Measurements from ENCODE around the gene ME1.

The ME1 gene

DNA sequence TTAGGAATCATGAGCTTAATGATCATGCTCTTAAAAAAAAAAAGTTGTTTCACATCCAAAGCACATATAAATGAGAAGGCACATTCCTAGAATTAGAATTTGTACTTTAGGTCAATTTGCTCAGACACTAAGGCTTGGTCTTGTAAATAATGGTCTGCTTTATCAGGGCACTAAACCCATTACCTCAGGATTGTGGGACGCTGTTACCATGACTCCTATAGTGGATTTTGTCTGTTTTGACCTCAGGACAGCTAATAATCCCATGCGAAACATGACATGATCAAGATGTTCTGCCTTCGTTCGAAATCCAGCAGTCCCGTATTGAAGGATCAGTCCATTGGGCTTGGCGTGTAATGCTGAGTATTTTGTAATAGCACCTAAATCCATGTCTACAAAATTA lies 240.2 kb downstream of the ME1 start:
- no peak for DNase-seq (ENCODE audit: low spot score)

DNA sequence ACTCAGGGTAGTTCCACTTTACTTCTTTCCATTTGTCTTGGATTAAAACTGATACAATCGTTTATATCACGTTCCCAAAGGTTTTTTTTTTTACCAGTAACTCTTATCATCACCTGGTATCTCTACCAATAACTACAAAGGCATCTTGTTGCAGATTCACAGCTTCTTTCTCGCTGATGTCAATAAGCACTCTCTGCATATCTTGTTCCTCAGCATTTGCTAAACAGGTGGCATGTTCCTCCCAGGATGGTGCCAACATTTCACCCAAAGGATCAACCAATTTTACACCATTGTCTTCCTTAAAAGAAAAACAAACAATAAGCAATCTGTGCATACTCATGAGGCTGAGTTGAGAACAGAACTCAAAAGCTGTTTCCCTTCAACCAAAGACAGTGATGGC lies 242.3 kb downstream of the ME1 start:
- no peak for DNase-seq (ENCODE audit: low spot score)

DNA sequence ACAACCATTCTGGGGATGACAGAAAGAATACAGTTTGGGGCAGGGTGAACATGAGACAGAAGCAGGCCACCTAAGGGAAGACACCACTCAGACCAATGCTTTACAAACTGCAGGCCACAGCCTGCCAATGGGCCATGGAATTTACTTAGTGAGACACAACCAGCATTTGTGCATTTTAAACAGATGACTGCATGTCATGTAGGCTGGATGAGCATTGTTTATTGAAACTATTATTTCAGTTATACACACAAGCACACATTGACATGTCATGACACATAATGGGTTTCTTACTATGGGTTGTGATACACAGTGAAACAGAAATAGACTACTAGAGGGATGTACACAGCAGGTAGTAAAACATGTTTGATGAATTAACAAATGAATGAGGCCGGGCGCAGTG lies 245.8 kb downstream of the ME1 start:
- no peak for DNase-seq (ENCODE audit: low spot score)

DNA sequence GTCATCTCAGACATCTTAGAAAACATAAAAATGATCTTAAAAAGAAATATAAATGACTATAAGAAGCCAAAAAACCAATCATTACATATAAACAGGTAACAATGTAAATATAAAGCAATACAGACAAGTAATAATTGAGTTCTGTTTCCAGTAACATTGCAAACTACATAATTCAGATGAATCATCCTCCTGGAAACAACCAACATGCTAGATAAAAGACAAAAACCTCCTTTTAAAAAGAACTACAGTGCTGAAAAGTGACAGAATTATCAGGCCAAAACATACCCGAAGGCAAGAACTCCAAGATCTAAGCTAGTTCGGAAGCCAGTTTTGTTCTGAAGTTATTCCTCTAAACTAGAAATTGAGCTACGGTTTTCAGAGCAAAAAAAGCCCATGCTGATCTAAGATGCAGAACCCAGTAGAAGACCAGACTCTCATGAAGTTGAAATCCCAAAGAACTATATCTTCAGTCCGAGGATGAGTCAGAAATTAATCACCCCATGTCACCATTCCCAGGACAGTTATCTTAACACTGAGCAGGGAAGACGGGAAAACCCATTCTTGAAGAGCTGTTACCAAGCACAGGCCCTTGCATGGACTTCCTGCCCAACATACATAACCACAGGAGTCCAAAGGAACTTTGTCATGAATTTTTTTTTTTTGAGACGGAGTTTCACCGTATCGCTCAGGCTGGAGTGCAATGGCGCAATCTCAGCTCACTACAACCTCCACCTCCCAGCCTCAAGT lies 247.6 kb downstream of the ME1 start:
- no peak for DNase-seq (ENCODE audit: low spot score)

DNA sequence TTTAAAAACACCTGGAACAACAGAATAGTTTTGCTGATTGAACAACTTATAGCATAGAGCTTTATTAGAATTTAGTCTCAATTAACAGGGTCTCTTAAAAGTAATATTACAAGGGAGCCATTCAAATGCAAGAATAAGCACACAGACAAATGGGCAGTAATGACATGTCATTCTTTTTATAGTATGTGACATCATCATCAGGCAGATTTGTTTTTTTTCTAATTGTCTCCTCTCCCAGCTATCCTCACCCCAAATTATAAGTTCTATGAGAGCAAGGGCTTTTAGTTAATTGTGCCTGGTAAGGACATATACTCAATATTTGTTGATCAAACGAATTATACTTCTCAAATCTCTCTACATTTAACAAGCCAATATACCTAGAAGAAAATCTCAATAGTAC lies 248.7 kb downstream of the ME1 start:
- no peak for DNase-seq (ENCODE audit: low spot score)

DNA sequence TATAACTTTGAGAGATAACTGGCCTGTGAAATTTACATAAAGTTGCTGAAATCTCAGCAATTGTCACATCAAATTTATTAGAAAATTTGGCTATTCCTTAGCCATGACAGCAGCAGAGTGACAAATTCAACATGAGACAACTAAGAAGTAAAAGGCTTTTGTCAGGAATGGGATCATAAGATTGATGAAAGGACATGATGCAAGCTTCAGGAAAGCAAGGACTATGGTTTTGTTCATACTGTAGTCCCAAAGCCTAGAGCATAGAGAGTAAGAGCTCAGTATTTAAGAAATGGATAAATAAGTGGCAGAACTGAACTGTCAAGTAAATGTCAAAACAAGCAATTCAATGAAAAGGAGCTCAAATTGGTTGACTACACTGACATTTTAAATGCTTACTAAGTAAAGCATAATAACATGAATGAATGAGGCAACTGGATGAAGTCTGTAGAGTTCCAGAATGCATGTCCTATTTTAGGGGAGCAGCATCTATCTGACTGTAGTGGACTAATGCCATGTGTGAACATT lies 250.4 kb downstream of the ME1 start:
- DNase-seq (ENCODE audit: low spot score): no peak

DNA sequence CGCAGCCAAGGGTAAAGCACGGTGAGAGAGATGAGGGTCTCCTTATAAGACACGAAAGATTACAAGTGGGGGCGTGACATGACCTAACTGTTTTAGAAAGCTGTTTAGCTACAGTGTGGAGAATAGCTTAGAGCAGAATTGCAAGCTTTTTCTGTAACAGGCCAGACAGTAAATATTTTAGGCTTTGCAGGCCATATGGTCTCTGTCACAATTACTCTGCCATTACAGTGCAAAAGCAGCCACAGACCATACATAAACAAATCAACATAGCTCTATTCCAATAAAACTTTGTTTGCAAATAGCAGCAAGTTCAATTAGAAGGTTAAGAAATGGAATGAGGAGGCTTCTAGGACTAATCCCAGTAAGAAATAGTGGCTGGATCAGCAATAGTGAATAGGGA lies 254.6 kb downstream of the ME1 start:
- DNase-seq (ENCODE audit: low spot score): no peak

DNA sequence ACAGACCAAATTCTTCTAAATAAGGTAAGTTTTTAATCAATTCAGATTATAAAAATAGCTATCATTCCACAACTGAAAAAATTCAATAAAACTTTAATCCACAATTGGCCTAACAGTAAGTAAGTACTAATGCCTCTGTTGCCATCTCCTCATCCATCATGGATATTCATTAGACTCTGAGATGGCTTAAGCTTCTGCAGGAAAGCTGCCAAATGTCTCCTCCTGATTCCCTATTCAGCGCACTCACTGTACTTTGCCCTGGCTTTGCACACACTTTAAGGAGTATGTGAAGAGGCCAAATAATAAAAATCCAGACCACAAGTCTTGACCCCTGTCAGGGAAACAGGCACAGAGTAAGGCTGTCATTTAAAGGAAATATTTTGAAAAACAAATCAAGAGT lies 261.3 kb downstream of the ME1 start:
- DNase-seq (ENCODE audit: low spot score): no peak

DNA sequence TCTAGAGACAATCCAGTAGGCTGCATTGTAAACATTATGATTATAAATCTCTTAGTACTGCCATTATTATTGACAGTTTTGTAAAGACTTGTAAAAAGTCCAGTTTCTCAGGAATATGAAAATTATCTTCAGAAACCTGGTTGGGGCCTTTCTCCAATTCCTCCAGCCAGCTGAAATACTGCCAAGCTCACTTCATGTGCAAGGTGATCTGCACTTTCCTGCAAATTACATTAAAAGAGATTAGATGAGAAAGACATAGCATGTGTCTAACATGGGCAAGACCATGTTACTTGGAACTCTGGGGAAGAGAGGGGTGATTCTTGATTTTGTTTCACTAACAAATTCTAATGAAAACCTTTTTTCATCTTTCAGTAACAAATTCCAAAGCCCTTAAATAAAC lies 261.7 kb downstream of the ME1 start:
- DNase-seq (ENCODE audit: low spot score): no peak

DNA sequence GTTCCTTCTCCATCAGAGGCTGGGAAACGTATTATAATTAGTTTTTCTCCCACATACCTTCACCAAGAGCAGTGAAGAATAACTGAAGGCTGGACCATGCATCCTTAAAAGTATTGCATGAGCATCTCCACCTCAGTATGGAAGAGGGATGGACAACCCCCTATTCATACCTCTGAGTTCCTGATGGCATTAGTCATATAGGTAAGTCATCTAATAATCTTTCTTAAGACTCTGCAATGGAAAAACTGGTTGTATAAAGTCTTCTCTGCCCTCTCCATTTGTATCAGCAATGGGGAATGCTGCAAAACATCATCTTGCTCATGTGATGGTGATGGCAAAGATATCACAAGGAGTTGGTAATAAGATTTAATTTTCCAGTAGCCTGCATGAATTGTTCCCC lies 262.3 kb downstream of the ME1 start:
- DNase-seq (ENCODE audit: low spot score): no peak

DNA sequence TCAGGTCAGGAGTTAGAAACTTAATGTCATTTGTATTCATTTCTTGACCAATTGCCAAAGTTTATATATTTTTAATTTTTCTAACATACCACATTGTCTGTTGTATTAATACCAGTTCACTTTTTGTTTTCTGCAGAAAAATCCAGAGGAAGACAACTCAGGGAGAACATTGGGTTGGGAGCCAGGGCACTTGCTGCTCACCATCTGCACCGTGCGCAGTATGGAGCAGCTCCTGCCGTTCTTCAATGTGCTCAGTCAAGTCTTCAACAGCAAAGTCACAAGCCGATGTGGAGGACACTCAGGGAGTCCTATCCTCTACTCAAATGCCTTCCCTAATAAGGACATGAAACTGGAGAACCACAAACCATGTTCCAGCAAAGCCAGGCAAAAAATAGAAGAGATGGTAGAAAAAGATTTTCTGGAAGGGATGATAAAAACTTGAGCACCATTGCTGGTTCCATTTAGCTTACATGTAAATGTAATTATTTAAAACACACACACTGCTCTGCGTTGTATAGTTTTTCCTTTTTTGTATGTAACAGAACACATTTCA lies 263.0 kb downstream of the ME1 start:
- no peak for DNase-seq (ENCODE audit: low spot score)
